ENCODE measurements around the gene LMO3. TPM values are rescaled to one million over a fixed set of nuclear protein-coding genes. Genes with fewer than 3 reads are reported as not detected.

Gene LMO3
- total RNA-seq, 2 donors from 2014 or later, result not detected

GRCh38 chr12:16506394-16506793, 99.6 kb downstream of the LMO3 start:
- no peak for ATAC-seq

DNA sequence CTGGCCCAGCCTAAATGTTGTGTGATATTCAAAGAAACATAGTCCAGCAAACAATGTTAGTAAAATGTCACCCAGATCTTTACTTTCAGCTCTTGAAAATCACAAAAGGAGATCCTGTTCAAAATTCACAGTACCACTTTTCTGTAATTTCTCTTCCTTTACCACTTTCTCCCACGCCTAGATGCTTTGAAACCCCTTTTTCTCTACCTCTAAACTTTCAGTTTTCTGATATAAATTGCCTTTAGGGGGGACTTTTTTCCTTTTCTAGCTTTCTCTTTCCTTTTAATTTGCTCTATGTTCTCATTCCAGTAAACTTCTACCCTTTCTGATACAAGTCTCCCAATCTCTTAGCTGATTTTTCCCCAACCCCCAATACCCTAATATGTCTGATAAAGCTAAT, 101.8 kb downstream of the LMO3 start:
- peaks cover 22% of the 10 kb centered on the region for H3K9me3 Mint-ChIP-seq
- H3K27ac Mint-ChIP-seq, result no peak overlapping the region
- H3K4me3 Mint-ChIP-seq, result no peak overlapping the region
- no peaks in the 10 kb centered on the region for H3K36me3 Mint-ChIP-seq
- no peaks in the 10 kb centered on the region for H3K27me3 Mint-ChIP-seq
- ATAC-seq (no peak), DNase-seq (ENCODE audit: low spot score) (no peak)
- no peaks in the 10 kb centered on the region for H3K4me1 Mint-ChIP-seq (ENCODE audit: low read depth in 2 of 2)

More at GRCh38 chr12:16506394-16506793, 99.6 kb downstream of the LMO3 start:
- H3K4me3 Mint-ChIP-seq, result no peak overlapping the region
- DNase-seq (ENCODE audit: low spot score), result no peak
- H3K9me3 Mint-ChIP-seq, result peaks cover 22% of the 10 kb centered on the region
- no peaks in the 10 kb centered on the region for H3K27me3 Mint-ChIP-seq
- no peak overlapping the region for H3K27ac Mint-ChIP-seq
- no peaks in the 10 kb centered on the region for H3K4me1 Mint-ChIP-seq (ENCODE audit: low read depth in 2 of 2)
- no peaks in the 10 kb centered on the region for H3K36me3 Mint-ChIP-seq

GRCh38 chr12:16499611-16500010, 106.4 kb downstream of the LMO3 start:
- Mint-ChIP-seq H3K4me1 (ENCODE audit: low read depth in 2 of 2) (no peaks in the 10 kb centered on the region), H3K27me3 (no peaks in the 10 kb centered on the region), H3K36me3 (no peaks in the 10 kb centered on the region), H3K9me3 (peaks cover 23% of the 10 kb centered on the region), H3K27ac (no peak overlapping the region), H3K4me3 (no peak overlapping the region)
- no peak for DNase-seq (ENCODE audit: low spot score)
- no peak for ATAC-seq

All from natural killer cell treated with Interleukin-12 subunit alpha and Interleukin-12 subunit beta and Interleukin-15 and Interleukin-18, amount 100 ng/mL, for 72 hours (primary cell).